ENCODE data around the gene SERPINH1.

The SERPINH1 gene

GRCh38 chr11:75602951-75603350 lies 40.9 kb downstream of the SERPINH1 start:
- DNase-seq, result no peak

- no peak for DNase-seq
Observed at GRCh38 chr11:75603791-75604736, 42.0 kb downstream of the SERPINH1 start.

- no peak for DNase-seq
Observed at GRCh38 chr11:75606099-75606498, 44.0 kb downstream of the SERPINH1 start.

GRCh38 chr11:75611823-75612222 lies 49.8 kb downstream of the SERPINH1 start:
- DNase-seq, result no peak

GRCh38 chr11:75615751-75616150 lies 53.7 kb downstream of the SERPINH1 start:
- no peak for DNase-seq

- no peak for DNase-seq
Observed at GRCh38 chr11:75616281-75616680, 54.2 kb downstream of the SERPINH1 start.

Measured in GF-D8 (cell line).